Mesenchymal stem cell (in vitro differentiated cells and primary cell): ENCODE data around the gene S100B.

Experiments used
- DNase-seq: peaks from one replicate; pipeline ENCODE4 v3.0.0-alpha.2; 2013
- H2AFZ ChIP-seq: one replicate; pipeline ENCODE4 v1.6.1; 2013; ENCODE audit warnings: low read depth, mild to moderate bottlenecking, control low read depth, inconsistent platforms, low read length, moderate library complexity
- H2AK5ac ChIP-seq: 2 replicates; pipeline ENCODE4 v1.6.1; 2013; ENCODE audit warnings: low read length, moderate library complexity, mild to moderate bottlenecking, inconsistent platforms; ENCODE audit not compliant: severe bottlenecking
- H2BK120ac ChIP-seq: one replicate; pipeline ENCODE4 v1.6.1; 2013; ENCODE audit warnings: low read depth, mild to moderate bottlenecking, inconsistent platforms, low read length, moderate library complexity
- H2BK12ac ChIP-seq, 2 experiments: one replicate each; pipeline ENCODE4 v1.6.1; 2013; ENCODE audit warnings: inconsistent platforms in 2 of 2, low read length in 2 of 2, mild to moderate bottlenecking in 2 of 2, moderate library complexity in 2 of 2, control low read depth in 1 of 2
- H2BK15ac ChIP-seq: one replicate; pipeline ENCODE4 v1.6.1; 2013; ENCODE audit warnings: mild to moderate bottlenecking, low read depth, inconsistent platforms; ENCODE audit not compliant: poor library complexity, severe bottlenecking
- H2BK5ac ChIP-seq: 2 replicates; pipeline ENCODE4 v1.6.1; 2013; ENCODE audit warnings: low read depth, mild to moderate bottlenecking, low read length, control low read depth, inconsistent platforms; ENCODE audit not compliant: poor library complexity, severe bottlenecking
- H3K14ac ChIP-seq, 2 experiments: one replicate each; pipeline ENCODE4 v1.6.1; 2013; ENCODE audit warnings: inconsistent platforms in 2 of 2, low read length in 2 of 2, control low read depth in 1 of 2, mild to moderate bottlenecking in 1 of 2, moderate library complexity in 1 of 2
- H3K18ac ChIP-seq, 2 experiments: one replicate each; pipeline ENCODE4 v1.6.1; 2013; ENCODE audit warnings: inconsistent platforms in 2 of 2, low read length in 2 of 2, control low read depth in 1 of 2, low read depth in 1 of 2, mild to moderate bottlenecking in 1 of 2
- H3K23ac ChIP-seq, 2 experiments: one replicate each; pipeline ENCODE4 v1.6.1; 2013; ENCODE audit warnings: inconsistent platforms in 2 of 2, low read length in 2 of 2, mild to moderate bottlenecking in 2 of 2, moderate library complexity in 2 of 2, control low read depth in 1 of 2
- H3K27ac ChIP-seq: 2 replicates; pipeline ENCODE4 v1.5.1; 2013; ENCODE audit warnings: mild to moderate bottlenecking, moderate library complexity, low read length, control low read depth, inconsistent platforms; ENCODE audit not compliant: poor library complexity, severe bottlenecking
- H3K27me3 ChIP-seq, 2 experiments: 2 replicates each; pipeline versions ENCODE4 v1.6.1 to v1.7.0; 2013; ENCODE audit warnings: low read length in 2 of 2, mild to moderate bottlenecking in 2 of 2, moderate library complexity in 2 of 2, control low read depth in 1 of 2, inconsistent platforms in 1 of 2; ENCODE audit not compliant: control insufficient read depth in 1 of 2, insufficient read depth in 1 of 2
- H3K36me3 ChIP-seq, 2 experiments: 2 replicates each; pipeline versions ENCODE4 v1.6.1 to v1.7.0; 2013; ENCODE audit warnings: low read length in 2 of 2, control low read depth in 1 of 2, inconsistent platforms in 1 of 2, low read depth in 1 of 2, mild to moderate bottlenecking in 1 of 2; ENCODE audit not compliant: insufficient read depth in 2 of 2, control insufficient read depth in 1 of 2
- H3K4ac ChIP-seq, 2 experiments: one replicate each; pipeline ENCODE4 v1.6.1; 2013; ENCODE audit warnings: inconsistent platforms in 2 of 2, low read length in 2 of 2, mild to moderate bottlenecking in 2 of 2, moderate library complexity in 2 of 2, control low read depth in 1 of 2, low read depth in 1 of 2
- H3K4me1 ChIP-seq: 2 replicates; pipeline ENCODE4 v1.6.1; 2013; ENCODE audit warnings: low read depth, low read length, control low read depth; ENCODE audit not compliant: control insufficient read depth, insufficient read depth
- H3K4me2 ChIP-seq: 2 replicates; pipeline ENCODE4 v1.6.1; 2013; ENCODE audit warnings: low read length, mild to moderate bottlenecking, inconsistent platforms; ENCODE audit not compliant: poor library complexity, severe bottlenecking
- H3K4me3 ChIP-seq, 2 experiments: 2 replicates each; pipeline versions ENCODE4 v1.5.1 to v1.7.0; 2013; ENCODE audit warnings: low read length in 2 of 2, mild to moderate bottlenecking in 2 of 2, control low read depth in 1 of 2, low read depth in 1 of 2; ENCODE audit not compliant: insufficient read depth in 1 of 2
- H3K79me1 ChIP-seq: replicated peaks from 2 replicates; pipeline ENCODE4 v1.6.1; 2013; ENCODE audit warnings: mild to moderate bottlenecking, control low read depth, low read length, inconsistent platforms; ENCODE audit not compliant: poor library complexity, severe bottlenecking
- H3K9ac ChIP-seq: 2 replicates; pipeline ENCODE4 v1.7.0; 2013; ENCODE audit warnings: mild to moderate bottlenecking, low read length, moderate library complexity
- H3K9me3 ChIP-seq: 2 replicates; pipeline ENCODE4 v1.7.0; 2013; ENCODE audit warnings: mild to moderate bottlenecking, low read length; ENCODE audit not compliant: control insufficient read depth
- H4K8ac ChIP-seq: one replicate; pipeline ENCODE4 v1.6.1; 2013; ENCODE audit warnings: inconsistent platforms, mild to moderate bottlenecking, low read length, moderate library complexity
- H4K91ac ChIP-seq: one replicate; pipeline ENCODE4 v1.6.1; 2013; ENCODE audit warnings: mild to moderate bottlenecking, low read length, inconsistent platforms
- WGBS: methylation state at CpG from one replicate; pipeline ENCODE4 v1.1.7; 2013; ENCODE audit warnings: mixed read lengths; 5-methylcytosine and 5-hydroxymethylcytosine counted together

The S100B gene

GRCh38 chr21:46557919-46558392, 46.9 kb downstream of the S100B start:
- no peak overlapping the region for H2AFZ ChIP-seq
- no peak overlapping the region for H4K91ac ChIP-seq
- no peaks in the 10 kb centered on the region for H3K27me3 ChIP-seq
- H3K4me1 ChIP-seq, result no peaks in the 10 kb centered on the region
- H3K14ac ChIP-seq, result no peak overlapping the region
- no peak overlapping the region for H2BK15ac ChIP-seq
- H2AK5ac ChIP-seq, result no peak overlapping the region
- H3K4me3 ChIP-seq, result no peak overlapping the region
- WGBS, result 96% methylated on average over 26 of the region's 26 CpGs
- H3K79me1 ChIP-seq, result peaks cover 11% of the 10 kb centered on the region
- H3K36me3 ChIP-seq, result peaks cover 82 to 91% of the 10 kb centered on the region in 2 experiments
- H3K18ac ChIP-seq, result no peak overlapping the region
- no peaks in the 10 kb centered on the region for H3K9me3 ChIP-seq
- no peak overlapping the region for H2BK5ac ChIP-seq
- H3K4ac ChIP-seq, result no peak overlapping the region
- H3K23ac ChIP-seq, result no peak overlapping the region
- H2BK12ac ChIP-seq, result no peak overlapping the region
- no peak overlapping the region for H3K27ac ChIP-seq
- no peak overlapping the region for H2BK120ac ChIP-seq
- H4K8ac ChIP-seq, result no peak overlapping the region
- no peak overlapping the region for H3K9ac ChIP-seq
- H3K4me2 ChIP-seq, result no peak overlapping the region
- no peak for DNase-seq

GRCh38 chr21:46557469-46557868, 47.4 kb downstream of the S100B start:
- Histone ChIP-seq H2AK5ac (no peak overlapping the region), H3K23ac (no peak overlapping the region), H3K9me3 (no peaks in the 10 kb centered on the region), H2AFZ (no peak overlapping the region), H4K8ac (no peak overlapping the region), H3K4ac (no peak overlapping the region), H3K79me1 (peaks cover 11% of the 10 kb centered on the region), H3K14ac (no peak overlapping the region), H4K91ac (no peak overlapping the region), H3K18ac (no peak overlapping the region), H2BK12ac (no peak overlapping the region), H3K4me3 (no peak overlapping the region), H2BK5ac (no peak overlapping the region), H2BK15ac (no peak overlapping the region), H3K9ac (no peak overlapping the region), H3K27ac (no peak overlapping the region), H3K36me3 (peaks cover 80 to 91% of the 10 kb centered on the region in 2 experiments), H3K27me3 (no peaks in the 10 kb centered on the region), H3K4me2 (no peak overlapping the region), H2BK120ac (no peak overlapping the region), H3K4me1 (no peaks in the 10 kb centered on the region)
- WGBS, result 93% methylated on average over 13 of the region's 14 CpGs
- DNase-seq, result no peak

- Histone ChIP-seq H3K4me2 (no peak overlapping the region), H3K9me3 (no peaks in the 10 kb centered on the region), H3K79me1 (peaks cover 11% of the 10 kb centered on the region), H3K18ac (no peak overlapping the region), H2BK15ac (no peak overlapping the region), H2BK5ac (no peak overlapping the region), H3K23ac (no peak overlapping the region), H3K4ac (no peak overlapping the region), H3K4me3 (no peak overlapping the region), H3K27me3 (no peaks in the 10 kb centered on the region), H3K9ac (no peak overlapping the region), H4K91ac (no peak overlapping the region), H2BK12ac (no peak overlapping the region), H3K36me3 (peaks cover 75 to 91% of the 10 kb centered on the region in 2 experiments), H3K4me1 (no peaks in the 10 kb centered on the region), H4K8ac (no peak overlapping the region), H2BK120ac (no peak overlapping the region), H3K27ac (no peak overlapping the region), H3K14ac (no peak overlapping the region), H2AFZ (no peak overlapping the region), H2AK5ac (no peak overlapping the region)
- WGBS, result 99% methylated on average over 12 of the region's 13 CpGs
- no peak for DNase-seq
These were observed 48.1 kb downstream of the S100B start for GRCh38 chr21:46556802-46557201.

GRCh38 chr21:46555678-46556077, 49.2 kb downstream of the S100B start:
- H3K36me3 ChIP-seq, result peaks cover 72 to 91% of the 10 kb centered on the region in 2 experiments
- no peak overlapping the region for H3K23ac ChIP-seq
- no peak overlapping the region for H3K18ac ChIP-seq
- H3K9ac ChIP-seq, result no peak overlapping the region
- H3K27ac ChIP-seq, result no peak overlapping the region
- no peak overlapping the region for H2BK120ac ChIP-seq
- peaks cover 11% of the 10 kb centered on the region for H3K79me1 ChIP-seq
- no peaks in the 10 kb centered on the region for H3K9me3 ChIP-seq
- H4K8ac ChIP-seq, result no peak overlapping the region
- no peak overlapping the region for H2AK5ac ChIP-seq
- no peaks in the 10 kb centered on the region for H3K4me1 ChIP-seq
- H3K27me3 ChIP-seq, result no peaks in the 10 kb centered on the region
- DNase-seq, result no peak
- no peak overlapping the region for H3K4ac ChIP-seq
- no peak overlapping the region for H3K14ac ChIP-seq
- H3K4me2 ChIP-seq, result no peak overlapping the region
- no peak overlapping the region for H3K4me3 ChIP-seq
- WGBS, result 96% methylated on average over 16 of the region's 16 CpGs
- no peak overlapping the region for H2BK12ac ChIP-seq
- no peak overlapping the region for H4K91ac ChIP-seq
- H2BK15ac ChIP-seq, result no peak overlapping the region
- no peak overlapping the region for H2BK5ac ChIP-seq
- no peak overlapping the region for H2AFZ ChIP-seq
